Neuronal stem cell (in vitro differentiated cells): ENCODE data around the gene WNT9B. TPM values are rescaled to one million over a fixed set of nuclear protein-coding genes. Genes with fewer than 3 reads are reported as not detected.

Experiments used
- DNase-seq: peaks from one replicate; pipeline ENCODE4 v3.0.0-alpha.2; 2013; ENCODE audit warnings: low spot score
- H2AFZ ChIP-seq: one replicate; pipeline ENCODE4 v1.6.1; 2013; ENCODE audit warnings: mild to moderate bottlenecking, low read length, inconsistent platforms
- H2AK5ac ChIP-seq: 2 replicates; pipeline ENCODE4 v1.6.1; 2013; ENCODE audit warnings: low read depth, mild to moderate bottlenecking, inconsistent platforms, low read length, moderate library complexity, mixed read lengths
- H2BK120ac ChIP-seq: 2 replicates; pipeline ENCODE4 v1.6.1; 2013; ENCODE audit warnings: low read depth, mild to moderate bottlenecking, inconsistent platforms, low read length, moderate library complexity, mixed read lengths
- H2BK12ac ChIP-seq: one replicate; pipeline ENCODE4 v1.6.1; 2013; ENCODE audit warnings: low read length, inconsistent platforms
- H2BK15ac ChIP-seq: 2 replicates; pipeline ENCODE4 v1.6.1; 2013; ENCODE audit warnings: mild to moderate bottlenecking, low read length, inconsistent platforms, mixed read lengths
- H2BK5ac ChIP-seq: one replicate; pipeline ENCODE4 v1.6.1; 2013; ENCODE audit warnings: inconsistent platforms, mild to moderate bottlenecking, low read length, moderate library complexity
- H3K14ac ChIP-seq: one replicate; pipeline ENCODE4 v1.6.1; 2013; ENCODE audit warnings: low read length, inconsistent platforms
- H3K18ac ChIP-seq: 2 replicates; pipeline ENCODE4 v1.6.1; 2013; ENCODE audit warnings: low read length, inconsistent platforms
- H3K23ac ChIP-seq: 2 replicates; pipeline ENCODE4 v1.6.1; 2013; ENCODE audit warnings: low read depth, mild to moderate bottlenecking, mixed read lengths, low read length, inconsistent platforms; ENCODE audit not compliant: poor library complexity
- H3K27ac ChIP-seq: replicated peaks from 3 replicates; pipeline ENCODE4 v1.5.1; 2013; ENCODE audit warnings: low read length, inconsistent platforms
- H3K27me3 ChIP-seq, 3 experiments: 2 replicates each; pipeline ENCODE4 v1.6.1; 2013; ENCODE audit warnings: low read length in 3 of 3, mild to moderate bottlenecking in 2 of 3, inconsistent platforms in 1 of 3, low read depth in 1 of 3, mixed read lengths in 1 of 3, moderate library complexity in 1 of 3; ENCODE audit not compliant: control insufficient read depth in 3 of 3, insufficient read depth in 3 of 3
- H3K36me3 ChIP-seq, 2 donors: replicated peaks in 1 of 2; 2 replicates each; pipeline ENCODE4 v1.6.1; 2013; ENCODE audit warnings: low read length in 2 of 2; ENCODE audit not compliant: control insufficient read depth in 2 of 2, insufficient read depth in 2 of 2
- H3K4ac ChIP-seq: 2 replicates; pipeline ENCODE4 v1.6.1; 2013; ENCODE audit warnings: inconsistent platforms, mild to moderate bottlenecking, low read length, moderate library complexity
- H3K4me1 ChIP-seq, 2 donors: 1 replicate in 1 of 2; 2 replicates in 1 of 2; pipeline ENCODE4 v1.6.1; 2013; ENCODE audit warnings: low read length in 2 of 2, low read depth in 1 of 2; ENCODE audit not compliant: control insufficient read depth in 2 of 2, insufficient read depth in 1 of 2
- H3K4me2 ChIP-seq: one replicate; pipeline ENCODE4 v1.6.1; 2013; ENCODE audit warnings: mild to moderate bottlenecking, low read length, inconsistent platforms; ENCODE audit not compliant: insufficient read depth, poor library complexity, severe bottlenecking
- H3K4me3 ChIP-seq, 2 donors: 2 replicates each; pipeline ENCODE4 v1.5.1; 2013; ENCODE audit warnings: low read length in 2 of 2, mild to moderate bottlenecking in 2 of 2, inconsistent platforms in 1 of 2, moderate library complexity in 1 of 2
- H3K79me1 ChIP-seq: one replicate; pipeline ENCODE4 v1.6.1; 2013; ENCODE audit warnings: low read depth, mild to moderate bottlenecking, inconsistent platforms, low read length, moderate library complexity
- H3K9ac ChIP-seq: one replicate; pipeline ENCODE4 v1.6.1; 2013; ENCODE audit warnings: mild to moderate bottlenecking, low read depth, low read length, inconsistent platforms; ENCODE audit not compliant: poor library complexity
- H3K9me3 ChIP-seq, 2 donors: replicated peaks in 1 of 2; 2 replicates each; pipeline versions ENCODE3 to v1.6.1; 2013; ENCODE audit warnings: low read length in 2 of 2, mild to moderate bottlenecking in 2 of 2, inconsistent platforms in 1 of 2, low read depth in 1 of 2, mixed read lengths in 1 of 2, moderate library complexity in 1 of 2; ENCODE audit not compliant: control insufficient read depth in 2 of 2, insufficient read depth in 1 of 2
- H4K8ac ChIP-seq: one replicate; pipeline ENCODE4 v1.6.1; 2013; ENCODE audit warnings: low read depth, mild to moderate bottlenecking, inconsistent platforms, low read length, moderate library complexity
- H4K91ac ChIP-seq: one replicate; pipeline ENCODE4 v1.6.1; 2013; ENCODE audit warnings: low read length, low read depth, mild to moderate bottlenecking, inconsistent platforms; ENCODE audit not compliant: poor library complexity
- WGBS, 2 donors: extraction: QIAGEN DNeasy Blood & Tissue Kit; methylation state at CpG; one replicate each; pipeline ENCODE4 v1.1.7; 2013; ENCODE audit warnings: missing lambda C conversion rate in 2 of 2, mixed read lengths in 1 of 2; ENCODE audit not compliant: insufficient read length in 2 of 2, insufficient replicate concordance in 1 of 2; ENCODE audit errors: extremely low coverage in 2 of 2; 5-methylcytosine and 5-hydroxymethylcytosine counted together
- polyA plus RNA-seq, 2 experiments: library from polyadenylated mRNA; stranded (reverse); fragments of 200-250 nt; gene quantifications; one replicate each; pipeline ENCODE4 v1.2.3, GENCODE V29; 2013

WNT9B gene
- not detected for polyA plus RNA-seq (2013, experiment 1 of 2)
- polyA plus RNA-seq (2013, experiment 2 of 2), result not detected

- Histone ChIP-seq H3K4ac (no peak within 1 kb of the TSS), H3K27ac (no peak within 1 kb of the TSS)
- WGBS, 2 donors, result no CpG with 5 or more reads among the region's 75 CpGs
Measured at GRCh38 chr17:46851029-46851741, at the start of gene WNT9B. Gene WNT9B (plus strand): TSS chr17:46851583. CDS start chr17:46851639, 56 bp downstream.

GRCh38 chr17:46802800-46803199, 48.6 kb upstream of the WNT9B start:
- no peak overlapping the region for H3K23ac ChIP-seq
- H2BK12ac ChIP-seq, result no peak overlapping the region
- peaks cover 0 to 40% of the 10 kb centered on the region in 2 donors for H3K36me3 ChIP-seq
- no peak overlapping the region for H3K4ac ChIP-seq
- H2AFZ ChIP-seq, result no peak overlapping the region
- no peaks in the 10 kb centered on the region for H3K79me1 ChIP-seq
- no peak for DNase-seq
- peaks cover 0 to 5% of the 10 kb centered on the region in 2 donors for H3K9me3 ChIP-seq
- WGBS, 2 donors, result no CpG with 5 or more reads among the region's 7 CpGs
- no peak overlapping the region for H4K8ac ChIP-seq
- no peak overlapping the region for H3K4me2 ChIP-seq
- H3K14ac ChIP-seq, result no peak overlapping the region
- H3K9ac ChIP-seq, result no peak overlapping the region
- no peak overlapping the region for H2AK5ac ChIP-seq
- no peak overlapping the region for H2BK15ac ChIP-seq
- no peaks in the 10 kb centered on the region for H3K27me3 ChIP-seq
- H2BK5ac ChIP-seq, result no peak overlapping the region
- no peak overlapping the region for H3K18ac ChIP-seq
- no peak overlapping the region for H2BK120ac ChIP-seq
- H3K4me3 ChIP-seq, result no peak overlapping the region
- H4K91ac ChIP-seq, result no peak overlapping the region
- H3K4me1 ChIP-seq, result no peaks in the 10 kb centered on the region
- no peak overlapping the region for H3K27ac ChIP-seq

More at GRCh38 chr17:46851029-46851741, at the start of gene WNT9B:
- Histone ChIP-seq H3K14ac (peak within 1 kb of the TSS; percentile 49), H2AK5ac (no peak within 1 kb of the TSS), H3K4me2 (peak within 1 kb of the TSS; percentile 99), H3K36me3 (no peaks in the 10 kb centered on the region), H3K9ac (peak within 1 kb of the TSS; percentile 82), H2BK12ac (no peak within 1 kb of the TSS), H2BK120ac (peak within 1 kb of the TSS; percentile 68), H3K27me3 (peaks cover 14 to 67% (median 63%) of the 10 kb centered on the region in 3 experiments), H3K4me3 (peak within 1 kb of the TSS; percentile 51 to 79), H3K23ac (peak within 1 kb of the TSS; percentile 76), H2BK5ac (no peak within 1 kb of the TSS), H3K4me1 (peaks cover 2 to 6% of the 10 kb centered on the region in 2 donors), H2AFZ (peak within 1 kb of the TSS; percentile 90), H3K18ac (peak within 1 kb of the TSS; percentile 91), H4K91ac (no peak within 1 kb of the TSS), H3K9me3 (no peaks in the 10 kb centered on the region), H4K8ac (no peak within 1 kb of the TSS), H2BK15ac (peak within 1 kb of the TSS; percentile 86), H3K79me1 (no peaks in the 10 kb centered on the region)
- no peak for DNase-seq

GRCh38 chr17:46803544-46803943, 47.8 kb upstream of the WNT9B start:
- peaks cover 0 to 5% of the 10 kb centered on the region in 2 donors for H3K9me3 ChIP-seq
- H3K4me1 ChIP-seq, result no peaks in the 10 kb centered on the region
- no peak for DNase-seq
- H3K9ac ChIP-seq, result no peak overlapping the region
- H3K27me3 ChIP-seq, result no peaks in the 10 kb centered on the region
- H3K18ac ChIP-seq, result peak overlapping the region; percentile 62
- H2AK5ac ChIP-seq, result peak overlapping the region; percentile 67
- H3K14ac ChIP-seq, result no peak overlapping the region
- no CpG with 5 or more reads among the region's 5 CpGs for WGBS, 2 donors
- no peak overlapping the region for H3K27ac ChIP-seq
- H3K79me1 ChIP-seq, result no peaks in the 10 kb centered on the region
- peak overlapping the region; percentile 30 for H3K23ac ChIP-seq
- H4K8ac ChIP-seq, result no peak overlapping the region
- peak overlapping the region; percentile 75 for H2BK120ac ChIP-seq
- H3K36me3 ChIP-seq, result peaks cover 0 to 45% of the 10 kb centered on the region in 2 donors
- no peak overlapping the region for H2BK12ac ChIP-seq
- no peak overlapping the region for H2BK5ac ChIP-seq
- no peak overlapping the region for H3K4me3 ChIP-seq
- no peak overlapping the region for H4K91ac ChIP-seq
- H3K4ac ChIP-seq, result no peak overlapping the region
- no peak overlapping the region for H2BK15ac ChIP-seq
- no peak overlapping the region for H2AFZ ChIP-seq
- H3K4me2 ChIP-seq, result no peak overlapping the region

GRCh38 chr17:46805771-46806170, 45.6 kb upstream of the WNT9B start:
- no CpG with 5 or more reads among the region's 6 CpGs for WGBS, 2 donors
- H3K4me2 ChIP-seq, result no peak overlapping the region
- no peaks in the 10 kb centered on the region for H3K27me3 ChIP-seq

More at GRCh38 chr17:46805771-46806170, 45.6 kb upstream of the WNT9B start:
- H3K23ac ChIP-seq, result no peak overlapping the region
- no peak overlapping the region for H2AK5ac ChIP-seq
- H3K4ac ChIP-seq, result no peak overlapping the region
- H3K18ac ChIP-seq, result no peak overlapping the region
- no peak overlapping the region for H2BK120ac ChIP-seq
- no peak overlapping the region for H3K4me3 ChIP-seq
- no peak for DNase-seq
- peaks cover 0 to 39% of the 10 kb centered on the region in 2 donors for H3K36me3 ChIP-seq
- H3K79me1 ChIP-seq, result no peaks in the 10 kb centered on the region
- no peaks in the 10 kb centered on the region for H3K4me1 ChIP-seq
- H3K9ac ChIP-seq, result no peak overlapping the region
- H4K91ac ChIP-seq, result no peak overlapping the region
- H3K27ac ChIP-seq, result no peak overlapping the region
- H2BK5ac ChIP-seq, result no peak overlapping the region
- H2BK15ac ChIP-seq, result no peak overlapping the region
- H4K8ac ChIP-seq, result no peak overlapping the region
- H3K9me3 ChIP-seq, result peaks cover 0 to 5% of the 10 kb centered on the region in 2 donors
- no peak overlapping the region for H2BK12ac ChIP-seq
- H2AFZ ChIP-seq, result no peak overlapping the region
- no peak overlapping the region for H3K14ac ChIP-seq
